SK-MEL-5 (cell line): ENCODE data around the gene DYDC1. TPM values are rescaled to one million over a fixed set of nuclear protein-coding genes. Genes with fewer than 3 reads are reported as not detected.

ENCODE experiments used
- DNase-seq: peaks from one replicate; pipeline ENCODE4 v3.0.0-alpha.2; 2016; ENCODE audit warnings: low read depth, low spot score
- in situ Hi-C: cut with HindIII; loops from 2 replicates; pipeline ENCODE4 v1.10.0; 2016; ENCODE audit warnings: low sequenced_read_pairs, high pct_unique_total_duplicates, low pct_unique_long_range_greater_than_20kb
- total RNA-seq: library from RNA; depleted of rRNA; stranded (reverse); fragments of >200 nt; shearing (Covaris generic); gene quantifications from 2 replicates; pipeline ENCODE4 v1.2.3, GENCODE V29; 2014; rRNA removed

The DYDC1 gene
- total RNA-seq, 1 experiment from 2014 or later: not detected

- in situ Hi-C loops: no loop called here
- DNase-seq: no peak
Measured at GRCh38 chr10:80296942-80297341, 59.6 kb downstream of the DYDC1 start.

- DNase-seq: no peak
- in situ Hi-C loops: no loop called here
Measured at GRCh38 chr10:80292607-80293239, 63.8 kb downstream of the DYDC1 start.

- no peak for DNase-seq
- in situ Hi-C loops: no loop called here
Measured at GRCh38 chr10:80290474-80291220, 65.9 kb downstream of the DYDC1 start.

GRCh38 chr10:80289451-80290287 lies 66.9 kb downstream of the DYDC1 start, which contains the start of gene MAT1A:
MAT1A (minus strand) TSS chr10:80289658; CDS start chr10:80289423, 235 bp downstream.
- DNase-seq: peak; percentile 86

GRCh38 chr10:80288849-80289248 lies 67.7 kb downstream of the DYDC1 start:
- in situ Hi-C loops: no loop called here

More at GRCh38 chr10:80289451-80290287, 66.9 kb downstream of the DYDC1 start, which contains the start of gene MAT1A:
- in situ Hi-C loops: no loop called here

More at GRCh38 chr10:80288849-80289248, 67.7 kb downstream of the DYDC1 start:
- no peak for DNase-seq

Other genes with a start within 250 kb of the DYDC1 start
- gene PLAC9, start 224.0 kb downstream of the DYDC1 start, total RNA-seq: not detected in 2 replicates
- gene ANXA11, start 151.2 kb downstream of the DYDC1 start, total RNA-seq: 64.2 and 66.3 TPM in 2 replicates
- gene MAT1A, start 67.1 kb downstream of the DYDC1 start, total RNA-seq: 63.7 and 63.8 TPM in 2 replicates
- gene DYDC2, start within 50 bp of the DYDC1 start, total RNA-seq: 0.16 and 0.24 TPM in 2 replicates
- gene PRXL2A, start 51.8 kb upstream of the DYDC1 start, total RNA-seq: 113 and 122 TPM in 2 replicates
- 43.7 and 52.1 TPM in 2 replicates for gene TSPAN14, start 97.6 kb upstream of the DYDC1 start, total RNA-seq
- gene SH2D4B, start 181.1 kb upstream of the DYDC1 start, total RNA-seq: 0.11 and 0.13 TPM in 2 replicates